ENCODE results near the gene P2RX3. TPM values are rescaled to one million over a fixed set of nuclear protein-coding genes. Genes with fewer than 3 reads are reported as not detected.

P2RX3 gene
- total and polyA plus RNA-seq, 2 experiments from 2014 or later, result 0.15 to 0.35 TPM

- peaks cover 31% of the 10 kb centered on the region for H3K36me3 ChIP-seq (ENCODE audit: insufficient read depth)
- peaks cover 33% of the 10 kb centered on the region for H3K79me2 ChIP-seq (replicated peaks; ENCODE audit: insufficient read depth)
- H3K36me3 Mint-ChIP-seq (ENCODE audit: low read depth), result peaks cover 31% of the 10 kb centered on the region
- no peaks in the 10 kb centered on the region for H3K27me3 Mint-ChIP-seq (ENCODE audit: insufficient read depth, low read depth, poor library complexity)
- H4K20me1 ChIP-seq (replicated peaks; ENCODE audit: insufficient read depth), result peaks cover 19% of the 10 kb centered on the region
- no peaks in the 10 kb centered on the region for H3K9me3 Mint-ChIP-seq
- H2AFZ ChIP-seq, result no peak overlapping the region
- no peaks in the 10 kb centered on the region for H3K9me2 ChIP-seq (ENCODE audit: insufficient read depth)
- DNase-seq (ENCODE audit: low spot score) (peak; percentile 50), ATAC-seq (no peak)
- no peak overlapping the region for H3K4me3 ChIP-seq
- no peak overlapping the region for H3K4me3 Mint-ChIP-seq
- TF ChIP-seq, protein P1, sequence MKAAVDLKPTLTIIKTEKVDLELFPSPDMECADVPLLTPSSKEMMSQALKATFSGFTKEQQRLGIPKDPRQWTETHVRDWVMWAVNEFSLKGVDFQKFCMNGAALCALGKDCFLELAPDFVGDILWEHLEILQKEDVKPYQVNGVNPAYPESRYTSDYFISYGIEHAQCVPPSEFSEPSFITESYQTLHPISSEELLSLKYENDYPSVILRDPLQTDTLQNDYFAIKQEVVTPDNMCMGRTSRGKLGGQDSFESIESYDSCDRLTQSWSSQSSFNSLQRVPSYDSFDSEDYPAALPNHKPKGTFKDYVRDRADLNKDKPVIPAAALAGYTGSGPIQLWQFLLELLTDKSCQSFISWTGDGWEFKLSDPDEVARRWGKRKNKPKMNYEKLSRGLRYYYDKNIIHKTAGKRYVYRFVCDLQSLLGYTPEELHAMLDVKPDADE (IDR thresholded peaks at IDR 0.05), result no peak
- no peak for TF ChIP-seq ZNF114 (CRISPR knock-in tag; IDR thresholded peaks at IDR 0.05)
- no peak for TF ChIP-seq ZNF462 (CRISPR knock-in tag; IDR thresholded peaks at IDR 0.05)
- 0 out of 2 replicates have a peak, but pooled peaks have one; percentile 23 for TF ChIP-seq CREB1 (CRISPR knock-in tag; IDR thresholded peaks at IDR 0.05; ENCODE audit: low read depth)
- H3K4me2 ChIP-seq, result peak overlapping the region; percentile 45; the same call in 1 of the 2 replicates
- H3K27ac Mint-ChIP-seq, result no peak overlapping the region
- H3F3A ChIP-seq (replicated peaks; ENCODE audit: low read depth), result peaks cover 16% of the 10 kb centered on the region
- no peak overlapping the region; the same call in 1 of the 2 replicates for H3K27ac ChIP-seq (ENCODE audit: low read depth)
- peaks cover 30% of the 10 kb centered on the region for H3K4me1 ChIP-seq (ENCODE audit: insufficient read depth)
- H3K27me3 ChIP-seq (ENCODE audit: insufficient read depth), result no peaks in the 10 kb centered on the region
- H3K4me1 Mint-ChIP-seq, result peaks cover 24% of the 10 kb centered on the region
Measured at GRCh38 chr11:57315491-57315890, 22.7 kb upstream of the P2RX3 start.

- Histone ChIP-seq H3K4me3 (no peak overlapping the region), H3K4me1 (ENCODE audit: insufficient read depth) (peaks cover 25% of the 10 kb centered on the region), H3K9me2 (ENCODE audit: insufficient read depth) (no peaks in the 10 kb centered on the region), H3K36me3 (ENCODE audit: insufficient read depth) (peaks cover 31% of the 10 kb centered on the region), H3F3A (replicated peaks; ENCODE audit: low read depth) (peaks cover 16% of the 10 kb centered on the region), H3K27me3 (ENCODE audit: insufficient read depth) (no peaks in the 10 kb centered on the region), H4K20me1 (replicated peaks; ENCODE audit: insufficient read depth) (peaks cover 19% of the 10 kb centered on the region), H3K79me2 (replicated peaks; ENCODE audit: insufficient read depth) (peaks cover 33% of the 10 kb centered on the region), H2AFZ (no peak overlapping the region), H3K27ac (ENCODE audit: low read depth) (no peak overlapping the region), H3K4me2 (peak overlapping the region; percentile 45; the same call in 1 of the 2 replicates)
- Mint-ChIP-seq H3K4me1 (peaks cover 23% of the 10 kb centered on the region), H3K27me3 (ENCODE audit: insufficient read depth, low read depth, poor library complexity) (no peaks in the 10 kb centered on the region), H3K36me3 (ENCODE audit: low read depth) (peaks cover 31% of the 10 kb centered on the region), H3K27ac (no peak overlapping the region), H3K4me3 (no peak overlapping the region), H3K9me3 (peaks cover 3% of the 10 kb centered on the region; the same call in 1 of the 3 replicates)
- no peak for DNase-seq (ENCODE audit: low spot score)
- no peak for ATAC-seq
- TF ChIP-seq ZNF114 (CRISPR knock-in tag; IDR thresholded peaks at IDR 0.05), result no peak
- TF ChIP-seq EZH2 (IDR thresholded peaks at IDR 0.05; ENCODE audit: low read depth, unreplicated experiment), result no peak
- no peak for TF ChIP-seq CREB1 (CRISPR knock-in tag; IDR thresholded peaks at IDR 0.05; ENCODE audit: low read depth)
- no peak for TF ChIP-seq STAT1 (IDR thresholded peaks at IDR 0.05; ENCODE audit: unreplicated experiment)
- TF ChIP-seq NANOG (IDR thresholded peaks at IDR 0.05; ENCODE audit: borderline replicate concordance), result no peak
- TF ChIP-seq JUNB (IDR thresholded peaks at IDR 0.05; ENCODE audit: unreplicated experiment), result no peak
Measured at GRCh38 chr11:57316017-57316416, 22.1 kb upstream of the P2RX3 start.
